NCI-H1092 treated with DMSO at 0.1 percent for 48 hours (cell line): ENCODE measurements around the gene ARHGAP18.

Experiments
- DNase-seq: peaks from one replicate; lab custom pipeline; 2025; lab: John Stamatoyannopoulos, UW

The ARHGAP18 gene

DNA sequence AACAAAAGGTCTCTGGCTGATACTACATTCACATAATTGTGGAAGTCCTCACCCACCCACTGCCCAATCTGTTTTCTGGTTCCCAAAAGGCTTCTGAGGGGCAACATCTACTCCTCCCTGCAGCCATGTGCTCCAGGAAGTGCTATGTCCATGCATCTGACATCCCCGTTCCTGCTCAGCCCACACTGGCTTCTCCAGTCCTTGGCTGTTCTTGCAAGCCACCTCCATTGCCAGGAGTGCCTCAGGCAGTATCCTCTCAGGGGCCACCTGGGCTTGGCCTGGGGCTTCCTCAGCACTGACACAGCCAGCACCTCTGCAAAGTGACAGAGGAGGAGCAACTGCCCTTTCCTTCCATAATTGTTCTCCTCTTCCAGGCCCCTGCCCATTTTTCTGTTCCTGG is 18.3 kb downstream of the ARHGAP18 start:
- DNase-seq = no peak

- no peak for DNase-seq
These were observed 18.8 kb downstream of the ARHGAP18 start for GRCh38 chr6:129691043-129691640.

GRCh38 chr6:129686941-129687627 is 22.9 kb downstream of the ARHGAP18 start:
- no peak for DNase-seq

DNA sequence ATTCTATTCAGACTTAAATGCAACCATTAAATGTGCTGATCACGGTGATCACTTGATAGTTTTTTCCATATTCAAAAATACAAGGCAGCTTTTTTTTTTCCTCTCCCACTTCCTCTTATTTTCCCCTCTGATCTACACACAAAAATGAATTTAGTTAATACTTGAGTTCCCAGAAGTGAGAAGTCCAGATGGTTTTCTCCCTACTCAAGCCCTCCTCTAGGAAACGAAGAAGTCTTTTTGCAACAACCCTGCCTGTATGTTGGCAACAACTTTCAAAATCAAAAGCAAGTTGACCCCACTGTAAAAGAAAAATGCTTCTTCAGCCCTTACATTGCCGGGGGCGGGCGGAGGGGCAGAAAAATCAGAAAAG is 24.3 kb downstream of the ARHGAP18 start:
- DNase-seq = no peak

- no peak for DNase-seq
These were observed 24.9 kb downstream of the ARHGAP18 start for GRCh38 chr6:129684903-129685661.

GRCh38 chr6:129684323-129684884 is 25.6 kb downstream of the ARHGAP18 start:
- no peak for DNase-seq

DNA sequence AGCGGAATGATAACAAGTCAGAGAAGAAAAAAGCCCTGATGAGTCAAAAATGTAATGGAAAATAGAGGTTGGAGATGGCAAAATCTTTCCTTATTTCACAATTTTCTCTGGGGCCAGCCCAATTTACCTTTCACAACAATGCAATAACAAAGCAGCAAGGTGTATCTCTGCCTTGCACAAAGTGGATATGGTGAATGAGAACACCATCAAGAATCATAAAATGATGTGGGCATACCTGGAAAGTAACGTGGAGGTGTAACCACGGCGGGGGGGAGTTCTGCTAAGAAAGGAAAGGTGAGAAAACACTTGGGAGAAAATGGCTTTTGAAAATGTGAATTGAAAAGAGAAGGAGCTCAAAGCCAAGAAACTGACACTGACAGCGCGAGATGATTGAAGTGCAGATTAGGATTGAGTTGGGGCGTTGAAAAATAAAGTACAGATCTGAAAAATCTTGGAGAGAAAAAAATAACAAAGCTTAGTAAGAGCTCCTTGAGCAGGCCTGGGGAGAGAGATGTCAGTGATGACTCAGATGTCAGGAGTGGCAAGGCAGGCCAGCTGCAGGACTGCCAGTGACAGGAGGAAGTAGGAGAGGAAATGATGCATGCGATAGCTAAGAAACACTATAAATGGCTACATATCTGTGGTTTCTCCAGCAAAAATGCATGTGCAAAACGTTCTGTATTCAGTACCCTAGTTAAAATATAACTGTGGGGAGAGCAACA is 26.2 kb downstream of the ARHGAP18 start:
- no peak for DNase-seq

GRCh38 chr6:129681913-129682205 is 28.1 kb downstream of the ARHGAP18 start:
- DNase-seq = no peak

- no peak for DNase-seq
These were observed 29.3 kb downstream of the ARHGAP18 start for GRCh38 chr6:129680633-129681032.

DNA sequence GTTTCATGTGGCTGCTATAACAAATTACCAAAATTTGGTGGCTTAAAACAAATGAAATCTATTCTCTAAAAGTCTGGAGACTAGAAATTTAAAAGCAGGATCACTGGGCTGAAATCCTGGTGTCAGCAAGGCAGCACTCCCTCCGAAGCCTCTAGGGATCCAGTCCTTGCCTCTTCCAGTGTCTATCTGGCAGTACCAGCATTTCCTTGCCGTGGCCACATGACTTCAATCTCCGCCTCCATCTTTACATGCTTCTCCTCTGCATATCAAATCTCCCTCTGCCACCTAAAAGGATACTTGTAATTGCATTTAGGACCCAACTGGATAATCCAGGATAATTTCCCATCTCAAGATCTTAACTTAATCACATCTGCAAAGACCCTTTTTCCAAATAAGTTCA is 30.2 kb downstream of the ARHGAP18 start:
- DNase-seq = no peak

GRCh38 chr6:129679275-129679674 is 30.7 kb downstream of the ARHGAP18 start:
- DNase-seq = no peak

DNA sequence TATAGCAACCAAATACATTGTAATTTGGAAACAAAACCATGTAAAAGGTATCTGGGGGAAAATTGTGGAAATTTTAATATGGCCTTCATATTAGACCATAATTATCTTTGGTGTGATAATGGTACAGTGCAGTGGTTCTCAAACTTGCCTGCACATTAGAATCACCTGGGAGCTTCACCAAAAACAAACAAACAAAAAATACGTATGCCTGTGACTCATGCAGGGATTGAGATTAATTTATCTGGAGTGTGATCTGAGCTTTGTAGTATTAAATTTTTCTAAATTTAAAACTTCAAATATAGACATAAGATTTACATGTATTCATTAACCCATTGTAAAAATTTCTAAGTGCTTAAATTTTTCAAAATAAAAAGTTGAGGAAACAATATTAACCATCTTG is 31.5 kb downstream of the ARHGAP18 start:
- DNase-seq = no peak

DNA sequence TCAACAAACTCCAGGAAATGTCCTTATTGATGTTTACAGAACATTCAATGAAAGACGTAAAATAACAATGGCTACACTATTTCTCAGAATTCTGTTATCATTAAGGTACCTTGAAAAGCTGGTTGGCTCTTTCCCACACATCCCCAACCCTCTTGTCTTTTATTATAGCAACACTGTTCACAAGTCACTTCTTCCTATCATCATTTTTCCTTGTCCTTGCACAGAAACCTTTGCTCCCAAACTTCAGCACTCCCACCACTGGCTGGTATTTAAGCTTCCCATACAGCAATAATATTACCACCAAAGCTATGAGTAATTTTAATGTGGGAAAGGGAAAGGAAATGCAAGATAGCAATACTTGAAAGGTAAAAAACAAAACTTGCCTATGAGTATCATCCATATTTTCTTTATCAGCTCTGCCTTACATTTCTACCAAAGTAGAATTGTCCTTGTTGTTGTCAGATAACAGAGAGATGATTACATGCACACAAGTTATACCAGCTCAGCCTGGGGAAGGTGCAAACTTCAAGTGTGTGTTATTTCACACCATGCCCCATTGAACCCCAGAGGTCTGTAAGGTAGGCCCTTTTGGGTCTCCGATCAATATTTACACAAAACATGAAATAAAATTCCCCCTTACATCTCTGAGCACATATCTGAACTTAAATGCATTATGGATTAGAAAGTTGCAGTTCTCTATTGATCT is 32.2 kb downstream of the ARHGAP18 start:
- DNase-seq = no peak

- no peak for DNase-seq
These were observed 34.1 kb downstream of the ARHGAP18 start for GRCh38 chr6:129675669-129676472.

GRCh38 chr6:129673748-129674147 is 36.2 kb downstream of the ARHGAP18 start:
- no peak for DNase-seq

GRCh38 chr6:129672881-129673631 is 36.9 kb downstream of the ARHGAP18 start:
- no peak for DNase-seq

- no peak for DNase-seq
These were observed 37.7 kb downstream of the ARHGAP18 start for GRCh38 chr6:129672341-129672682.

DNA sequence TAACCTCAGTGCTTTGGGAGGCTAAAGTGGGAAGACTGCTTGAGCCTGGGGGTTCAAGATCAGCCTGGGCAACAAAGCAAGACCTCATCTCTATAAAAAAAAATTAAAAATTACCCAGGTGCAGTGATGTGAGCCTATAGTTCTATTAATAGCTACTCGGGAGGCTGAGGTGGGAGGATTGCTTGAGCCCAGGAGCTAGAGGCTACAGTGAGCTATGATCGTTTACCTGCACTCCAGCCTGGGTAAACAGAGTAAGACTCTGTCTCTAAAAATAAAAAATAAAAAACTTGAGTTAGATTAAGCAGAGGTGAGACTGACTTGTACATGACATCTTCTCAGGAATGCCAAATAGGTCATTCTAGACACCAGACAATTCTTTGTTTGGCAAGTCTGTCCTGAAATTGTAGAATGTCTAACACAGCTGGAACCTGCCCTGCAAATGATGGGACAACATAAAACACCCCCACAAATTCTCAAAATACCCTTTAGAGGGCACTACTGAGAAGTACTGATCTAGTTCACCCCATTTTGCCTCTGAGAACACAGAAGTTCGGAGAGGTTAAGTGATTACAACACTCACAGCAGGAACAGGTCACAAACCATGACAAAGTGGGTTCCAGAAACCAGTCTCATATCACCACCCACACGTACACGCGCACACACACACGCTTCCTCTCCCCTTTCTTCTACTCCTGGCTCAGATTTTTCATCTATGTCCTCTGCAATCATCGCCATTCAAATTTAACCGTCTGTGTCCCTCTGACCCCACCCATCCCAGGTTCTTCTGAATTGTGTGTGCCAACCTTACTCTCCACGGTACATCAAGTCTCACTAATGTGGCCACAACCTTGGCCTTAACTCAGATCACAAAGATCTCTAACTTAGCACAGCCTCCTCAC is 38.3 kb downstream of the ARHGAP18 start:
- no peak for DNase-seq

DNA sequence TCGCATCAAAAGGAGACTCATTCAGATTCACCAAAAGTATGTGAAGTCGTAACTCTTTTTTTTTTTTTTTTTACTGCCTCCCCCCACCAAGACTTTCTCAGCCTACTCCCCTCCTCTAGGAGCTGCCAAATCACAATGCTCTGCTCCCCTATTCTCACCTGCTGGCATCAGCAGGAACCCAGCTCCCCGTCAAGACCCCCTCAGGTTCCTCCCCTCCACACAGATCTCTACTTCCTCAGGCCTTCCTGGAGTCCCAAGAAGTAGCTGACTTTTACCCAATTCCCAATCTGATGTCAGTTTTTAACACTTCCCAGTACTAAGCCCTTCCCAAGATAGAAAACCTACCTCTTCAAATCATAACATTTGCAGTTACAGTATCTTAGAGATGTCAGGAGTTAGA is 39.3 kb downstream of the ARHGAP18 start:
- DNase-seq = no peak
